Gastrocnemius medialis (tissue), 4 donors: ENCODE data around the gene CORIN. TPM values are rescaled to one million over a fixed set of nuclear protein-coding genes. Genes with fewer than 3 reads are reported as not detected.

Source experiments
- ATAC-seq, 2 donors: fragments of 150-250 bp; one replicate each; pipeline ENCODE4 v1.9.1; 2016
- DNase-seq, 2 donors: peaks; one replicate each; pipeline ENCODE4 v3.0.0-alpha.2; 2019
- H3K27ac ChIP-seq, 4 donors: fragments of 200-600 bp; sonication (generic); 1 replicate in 1 of 4; 2 replicates in 3 of 4; pipeline ENCODE4 v1.5.1; 2016 to 2018; ENCODE audit warnings: mild to moderate bottlenecking in 2 of 4, moderate library complexity in 1 of 4
- H3K27me3 ChIP-seq, 3 donors: fragments of 200-600 bp; sonication (generic) in 2 of 3; 1 replicate in 1 of 3; 2 replicates in 2 of 3; pipeline versions ENCODE4 v1.5.1 to v1.6.0; 2016 to 2019; ENCODE audit warnings: mild to moderate bottlenecking in 1 of 3, moderate library complexity in 1 of 3
- H3K36me3 ChIP-seq, 2 donors: fragments of 200-600 bp; sonication (generic) in 1 of 2; one replicate each; pipeline ENCODE4 v1.5.1; 2017 to 2018
- H3K4me1 ChIP-seq, 2 donors: fragments of 200-600 bp; sonication (generic) in 1 of 2; one replicate each; pipeline ENCODE4 v1.5.1; 2016 to 2017; ENCODE audit warnings: mild to moderate bottlenecking in 2 of 2
- H3K4me3 ChIP-seq, 4 donors: fragments of 200-600 bp; sonication (generic) in 3 of 4; 1 replicate in 1 of 4; 2 replicates in 3 of 4; pipeline ENCODE4 v1.5.1; 2016 to 2019; ENCODE audit warnings: mild to moderate bottlenecking in 2 of 4
- H3K9me3 ChIP-seq, 3 donors: fragments of 200-600 bp; sonication (generic) in 2 of 3; 1 replicate in 1 of 3; 2 replicates in 2 of 3; pipeline ENCODE4 v1.5.1; 2016 to 2019
- CTCF ChIP-seq, 5 experiments: fragments of 450-650 bp in 3 of 5; fragments of 200-600 bp in 2 of 5; sonication (generic) in 2 of 5; IDR thresholded peaks in 4 of 5; conservative IDR thresholded peaks in 1 of 5; 1 replicate in 4 of 5; 2 replicates in 1 of 5; pipeline ENCODE4 v1.5.1; 2016 to 2019; ENCODE audit warnings: antibody characterized with exemption in 5 of 5, mild to moderate bottlenecking in 3 of 5, moderate library complexity in 3 of 5
- POLR2A ChIP-seq, 2 donors: fragments of 450-650 bp; IDR thresholded peaks; one replicate each; pipeline ENCODE4 v1.6.1; 2017; ENCODE audit warnings: antibody characterized with exemption in 2 of 2, mild to moderate bottlenecking in 2 of 2, moderate library complexity in 2 of 2
- in situ Hi-C, 4 donors: fragments of 200-750 bp; cut with MboI; loops; one replicate each; pipeline versions ENCODE4 v1.15.0 to v1.8.0; 2017; ENCODE audit warnings: low sequenced_read_pairs in 4 of 4
- intact Hi-C: fragments of 100-400 bp; cut with DNase I; formaldehyde crosslinking; loops from one replicate; pipeline ENCODE4 v1.15.1; 2023; ENCODE audit warnings: low total_unique reads
- total RNA-seq, 4 donors: library from RNA; depleted of rRNA; stranded (reverse); fragments of >200 nt; gene quantifications; one replicate each; pipeline versions ENCODE4 v1.1.0 to v1.2.3, GENCODE V29; 2016

The CORIN gene
- total RNA-seq, 4 donors from 2014 or later, result 0.49 to 0.70 TPM; not detected in 2

GRCh38 chr4:47831026-47831679 lies 6.7 kb downstream of the CORIN start:
- no peak overlapping the region for H3K27ac ChIP-seq
- DNase-seq (peak in 1 of 2 donors; percentile 31), ATAC-seq (peak; percentile 52 to 82)
- no peaks in the 10 kb centered on the region for H3K36me3 ChIP-seq
- peaks cover 0 to 10% (median 8%) of the 10 kb centered on the region in 3 donors for H3K27me3 ChIP-seq
- peaks cover 6 to 11% of the 10 kb centered on the region in 2 donors for H3K4me1 ChIP-seq
- peaks cover 0 to 4% (median 0%) of the 10 kb centered on the region in 3 donors for H3K9me3 ChIP-seq
- TF ChIP-seq POLR2A (IDR thresholded peaks at IDR 0.05), result no peak
- TF ChIP-seq CTCF (IDR thresholded peaks at IDR 0.05 in 4 of 5, conservative IDR thresholded peaks at IDR 0.05 in 1 of 5), result no peak
- intact Hi-C loops, result no loop called here
- H3K4me3 ChIP-seq, result no peak overlapping the region
- in situ Hi-C loops, result loop anchor here in 1 of 4 donors (25.0 kb wide), 1 partner anchor 144 kb away; no protein-coding TSS in a partner anchor

- intact Hi-C loops (no loop called here), in situ Hi-C loops (loop anchor here in 1 of 4 donors (25.0 kb wide), 1 partner anchor 143 kb away; no protein-coding TSS in a partner anchor)
- Histone ChIP-seq H3K4me3 (no peak overlapping the region), H3K27ac (no peak overlapping the region), H3K36me3 (no peaks in the 10 kb centered on the region), H3K9me3 (peaks cover 0 to 4% (median 0%) of the 10 kb centered on the region in 3 donors), H3K27me3 (peaks cover 0 to 10% (median 8%) of the 10 kb centered on the region in 3 donors), H3K4me1 (peaks cover 2 to 5% of the 10 kb centered on the region in 2 donors)
- ATAC-seq, result no peak
- no peak for DNase-seq
- no peak for TF ChIP-seq CTCF (IDR thresholded peaks at IDR 0.05 in 4 of 5, conservative IDR thresholded peaks at IDR 0.05 in 1 of 5)
- TF ChIP-seq POLR2A (IDR thresholded peaks at IDR 0.05), result no peak
Observed at GRCh38 chr4:47830265-47831025, 7.4 kb downstream of the CORIN start.

GRCh38 chr4:47829438-47829837 lies 8.4 kb downstream of the CORIN start:
- no peaks in the 10 kb centered on the region for H3K36me3 ChIP-seq
- ATAC-seq (no peak), DNase-seq (no peak)
- in situ Hi-C loops, result loop anchor here in 1 of 4 donors (25.0 kb wide), 1 partner anchor 142 kb away; no protein-coding TSS in a partner anchor
- intact Hi-C loops, result no loop called here
- peaks cover 0 to 10% (median 8%) of the 10 kb centered on the region in 3 donors for H3K27me3 ChIP-seq
- peaks cover 9 to 12% of the 10 kb centered on the region in 2 donors for H3K4me1 ChIP-seq
- TF ChIP-seq POLR2A (IDR thresholded peaks at IDR 0.05), result no peak
- no peak for TF ChIP-seq CTCF (IDR thresholded peaks at IDR 0.05 in 4 of 5, conservative IDR thresholded peaks at IDR 0.05 in 1 of 5)
- H3K27ac ChIP-seq, result no peak overlapping the region
- H3K4me3 ChIP-seq, result no peak overlapping the region
- H3K9me3 ChIP-seq, result peaks cover 0 to 4% (median 0%) of the 10 kb centered on the region in 3 donors

- Histone ChIP-seq H3K4me1 (peaks cover 9 to 14% of the 10 kb centered on the region in 2 donors), H3K27ac (no peak overlapping the region), H3K4me3 (no peak overlapping the region), H3K36me3 (no peaks in the 10 kb centered on the region), H3K9me3 (no peaks in the 10 kb centered on the region), H3K27me3 (peaks cover 0 to under 1% (median 0%) of the 10 kb centered on the region in 3 donors)
- TF ChIP-seq POLR2A (IDR thresholded peaks at IDR 0.05) (no peak), CTCF (IDR thresholded peaks at IDR 0.05 in 4 of 5, conservative IDR thresholded peaks at IDR 0.05 in 1 of 5) (no peak)
- ATAC-seq (no peak), DNase-seq (no peak)
- in situ Hi-C loops (loop anchor here in 1 of 4 donors (25.0 kb wide), 1 partner anchor 140 kb away; no protein-coding TSS in a partner anchor), intact Hi-C loops (no loop called here)
Observed at GRCh38 chr4:47827343-47828047, 10.4 kb downstream of the CORIN start.
